GM12864 (cell line): ENCODE measurements around the gene FBF1.
A peak's percentile ranks its signal among the peaks of the same experiment; 100 is the strongest.

Experiments
- DNase-seq: peaks from one replicate; pipeline ENCODE4 v3.0.0-alpha.2; 2011; ENCODE audit warnings: low read depth
- H3K4me3 ChIP-seq: 2 replicates; pipeline ENCODE4 v1.5.1; 2011; ENCODE audit warnings: mild to moderate bottlenecking, low read depth, low read length, control low read depth
- CTCF ChIP-seq: IDR thresholded peaks from 2 replicates; pipeline ENCODE4 v1.5.1; 2011; ENCODE audit warnings: low read depth, mild to moderate bottlenecking, moderate library complexity, low read length, control low read depth, inconsistent platforms; ENCODE audit errors: missing control alignments

The FBF1 gene

GRCh38 chr17:75898791-75899190 lies 42.1 kb downstream of the FBF1 start:
- no peak for DNase-seq
- no peak overlapping the region for H3K4me3 ChIP-seq
- no peak for TF ChIP-seq CTCF

GRCh38 chr17:75898065-75898464 lies 42.8 kb downstream of the FBF1 start:
- no peak for DNase-seq
- H3K4me3 ChIP-seq = no peak overlapping the region
- no peak for TF ChIP-seq CTCF

GRCh38 chr17:75897160-75898019 lies 43.5 kb downstream of the FBF1 start:
- peak overlapping the region; percentile 88 for H3K4me3 ChIP-seq
- no peak for DNase-seq
- TF ChIP-seq CTCF = no peak

GRCh38 chr17:75896415-75897159 lies 44.3 kb downstream of the FBF1 start, which contains the start of gene TRIM65:
Gene TRIM65, minus strand, starts transcription at chr17:75896951. Its CDS starts 14 bp downstream, at chr17:75896937.
- H3K4me3 ChIP-seq = peak within 1 kb of the TSS; percentile 88
- peak; percentile 25 for DNase-seq
- TF ChIP-seq CTCF = peak; percentile 37

- H3K4me3 ChIP-seq = peak overlapping the region; percentile 88
- peak; percentile 47 for TF ChIP-seq CTCF
- DNase-seq = no peak
Measured at GRCh38 chr17:75895370-75896155, 45.3 kb downstream of the FBF1 start.

GRCh38 chr17:75894049-75894733 lies 46.7 kb downstream of the FBF1 start:
- no peak for TF ChIP-seq CTCF
- H3K4me3 ChIP-seq = no peak overlapping the region
- no peak for DNase-seq
